Suppressor macrophage (primary cell): Measurements from ENCODE around the gene COL5A3.
"Not testable (repeated sequence)": the region's sequence is repeated elsewhere in the genome, so short reads cannot be mapped to it uniquely, and the experiment has no call there.

Experiments used
- DNase-seq, 4 experiments: peaks; one replicate each; pipeline ENCODE4 v3.0.0-alpha.2; 2020 to 2022

Gene COL5A3

DNA sequence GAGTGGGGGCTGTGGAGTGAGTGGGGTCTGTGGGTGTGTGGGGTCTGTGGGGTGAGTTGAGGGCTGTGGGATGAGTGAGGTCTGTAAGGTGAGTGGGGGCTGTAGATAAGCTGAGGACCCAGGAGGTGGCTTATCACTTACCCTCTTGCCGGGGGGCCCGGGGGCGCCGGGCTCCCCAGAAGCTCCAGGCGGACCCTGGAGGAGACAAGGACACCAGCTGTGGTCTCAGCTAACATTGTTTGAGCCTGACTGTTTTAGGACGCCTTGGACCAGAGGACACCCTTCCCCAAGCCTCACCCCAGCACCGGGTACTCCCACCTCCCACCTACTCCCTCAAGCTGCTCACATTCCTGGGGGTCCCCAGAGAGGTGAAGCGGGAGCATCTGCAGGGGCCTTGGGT is 39.8 kb downstream of the COL5A3 start:
- no peak for DNase-seq

DNA sequence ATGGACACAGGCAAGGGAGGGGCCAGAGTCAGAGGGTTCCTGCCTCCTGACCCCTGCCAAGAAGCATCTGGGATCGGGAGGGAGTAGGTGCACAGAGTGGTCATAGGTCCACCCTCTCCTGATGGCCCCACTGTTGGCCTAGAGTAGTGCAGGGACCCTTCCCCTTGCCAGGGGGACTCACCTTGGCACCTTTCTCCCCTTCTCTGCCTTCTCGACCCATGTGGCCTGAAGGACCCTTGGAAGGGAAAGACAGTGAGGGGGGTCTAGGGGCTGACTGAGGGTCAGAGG is 40.7 kb downstream of the COL5A3 start:
- no peak for DNase-seq

DNA sequence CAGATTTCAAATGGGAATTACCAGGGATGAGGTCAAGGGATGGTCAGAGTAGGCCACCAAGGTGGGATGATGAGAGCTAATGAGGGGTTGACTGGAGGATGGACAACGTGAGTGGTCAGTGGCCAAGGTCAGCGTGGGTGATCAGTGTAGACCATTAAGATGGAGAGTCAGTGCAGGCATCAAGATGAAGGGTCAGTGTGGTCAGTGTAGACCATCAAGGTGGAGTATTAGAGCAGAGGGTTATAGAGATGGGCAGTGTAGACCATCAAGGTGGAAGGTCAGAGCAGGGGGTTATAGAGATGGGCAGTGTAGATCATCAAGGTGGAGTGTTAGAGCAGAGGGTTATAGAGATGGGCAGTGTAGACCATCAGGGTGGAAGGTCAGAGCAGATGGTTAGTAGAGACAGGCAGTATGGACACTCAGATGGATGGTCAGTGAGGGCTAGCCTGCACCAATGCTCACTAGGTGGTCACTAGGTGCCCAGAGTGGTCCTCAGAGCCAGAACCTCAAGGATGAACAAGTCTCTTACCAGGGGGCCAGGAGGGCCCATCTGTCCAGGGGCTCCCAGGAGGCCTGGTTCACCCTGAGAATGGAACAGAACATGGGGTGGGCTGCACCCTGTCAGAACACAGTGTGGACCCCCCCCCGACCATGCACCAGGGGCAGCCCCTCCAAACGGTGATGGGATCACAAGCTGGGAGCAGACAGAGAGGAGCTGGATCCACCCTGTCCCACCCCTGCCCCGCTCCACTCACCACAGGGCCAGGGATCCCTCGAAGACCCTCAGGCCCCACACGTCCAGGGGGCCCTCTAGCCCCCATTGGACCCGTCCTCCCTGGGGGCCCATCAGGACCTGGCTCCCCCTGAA is 41.2 kb downstream of the COL5A3 start:
- DNase-seq = no peak

DNA sequence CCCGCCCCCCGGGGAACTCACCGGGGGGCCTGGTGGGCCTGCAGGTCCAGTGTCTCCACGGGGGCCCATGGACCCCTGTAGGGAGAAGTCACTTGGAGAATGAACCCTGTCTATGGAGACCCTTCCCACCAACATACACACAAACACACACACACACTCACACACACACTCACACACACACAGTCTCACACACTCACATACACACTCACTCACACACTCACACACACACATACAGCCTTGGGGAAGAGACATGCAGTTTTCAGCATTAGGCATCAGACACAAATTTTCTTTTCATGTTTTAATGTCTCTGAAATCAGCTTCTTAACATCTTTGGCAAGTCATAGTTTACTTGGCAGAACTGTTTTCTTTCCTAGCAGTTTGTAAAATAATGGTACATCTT is 43.0 kb downstream of the COL5A3 start:
- DNase-seq = no peak

DNA sequence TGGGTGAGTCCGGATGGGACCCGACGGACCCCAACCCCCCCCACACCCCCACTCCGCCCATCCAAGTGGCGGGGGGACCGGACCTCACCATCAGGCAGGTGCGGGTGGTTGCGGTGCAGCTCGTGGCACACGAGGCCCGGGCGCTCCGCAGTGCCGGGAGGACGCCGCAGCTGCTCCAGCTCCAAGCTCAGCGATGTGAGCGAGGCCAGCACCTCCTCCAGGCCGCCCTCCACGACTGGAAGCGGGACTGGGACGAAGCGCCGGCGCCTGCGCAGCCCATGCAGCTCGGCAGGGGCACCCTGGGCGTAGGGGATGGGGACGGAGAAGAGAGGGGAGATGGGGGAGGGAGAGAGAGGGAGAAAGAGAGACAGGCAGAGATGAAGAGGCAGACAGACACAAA is 43.9 kb downstream of the COL5A3 start:
- DNase-seq = no peak

DNA sequence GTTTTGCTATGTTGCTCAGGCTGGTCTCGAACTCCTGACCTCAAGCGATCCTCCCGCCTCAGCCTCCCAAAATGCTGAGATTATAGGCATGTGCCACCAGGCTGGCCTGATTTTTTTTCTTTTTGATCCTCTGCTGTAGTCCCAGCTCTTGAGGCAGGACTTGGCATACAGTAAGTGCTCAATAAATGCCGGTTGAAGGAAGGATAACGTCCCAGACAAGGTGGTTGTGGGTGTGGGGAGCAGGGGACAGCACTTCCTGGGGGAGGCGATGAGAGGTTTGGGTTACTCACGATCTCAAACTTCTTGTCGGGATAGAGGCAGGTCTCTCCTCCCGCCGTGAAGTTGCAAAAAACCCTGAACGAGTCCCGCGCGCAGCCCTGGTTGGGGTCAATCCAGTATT is 44.3 kb downstream of the COL5A3 start:
- DNase-seq = no peak

DNA sequence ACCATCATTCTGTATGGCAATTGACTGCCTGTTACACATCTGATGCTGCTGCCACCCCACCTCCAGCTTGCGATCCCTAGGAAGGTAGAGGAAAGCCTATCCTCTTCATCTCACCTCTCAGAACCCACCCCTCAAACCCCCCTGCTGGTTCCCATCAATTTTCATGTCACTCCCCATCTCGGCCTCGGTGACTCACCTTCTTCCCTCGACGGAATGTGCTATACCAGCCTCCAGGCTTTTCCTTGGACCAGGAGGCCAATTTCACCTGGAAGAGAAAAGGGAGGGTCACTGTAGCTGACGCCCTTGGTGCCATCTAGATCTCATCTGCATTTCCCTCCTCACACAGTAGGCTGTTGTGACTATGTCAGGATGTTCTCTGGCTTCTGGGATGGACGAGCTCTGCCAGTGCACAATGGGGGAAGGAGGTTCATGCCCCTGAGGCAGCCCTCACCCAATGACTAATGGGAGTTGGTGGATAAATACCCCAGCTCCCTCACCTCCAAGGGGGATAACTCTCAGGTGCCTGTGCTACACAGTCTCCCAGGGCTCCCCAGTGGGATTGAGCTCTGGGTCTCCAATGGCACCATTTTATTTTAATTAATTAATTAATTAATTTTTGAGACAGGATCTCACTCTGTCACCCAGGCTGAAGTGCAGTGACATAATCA is 47.5 kb downstream of the COL5A3 start:
- DNase-seq = no peak

DNA sequence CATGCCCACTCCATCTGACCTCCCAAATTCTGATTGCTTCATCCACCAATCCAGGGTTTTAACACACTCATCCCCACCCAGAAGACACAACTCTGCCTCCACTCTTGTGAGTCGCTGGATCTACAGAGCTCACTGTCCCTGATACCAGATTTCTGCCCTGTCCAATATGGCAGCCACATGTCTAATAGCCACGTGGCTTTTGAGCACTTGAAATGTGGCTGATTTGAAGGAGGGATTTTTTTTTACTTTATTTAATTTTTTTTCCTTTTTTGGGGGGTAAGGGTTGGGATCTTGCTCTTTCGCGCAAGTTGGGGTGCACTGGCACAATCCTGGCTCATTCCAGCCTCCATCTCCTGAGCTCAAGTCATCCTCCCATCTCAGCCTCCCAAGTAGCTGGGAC is 49.2 kb downstream of the COL5A3 start:
- DNase-seq = no peak

DNA sequence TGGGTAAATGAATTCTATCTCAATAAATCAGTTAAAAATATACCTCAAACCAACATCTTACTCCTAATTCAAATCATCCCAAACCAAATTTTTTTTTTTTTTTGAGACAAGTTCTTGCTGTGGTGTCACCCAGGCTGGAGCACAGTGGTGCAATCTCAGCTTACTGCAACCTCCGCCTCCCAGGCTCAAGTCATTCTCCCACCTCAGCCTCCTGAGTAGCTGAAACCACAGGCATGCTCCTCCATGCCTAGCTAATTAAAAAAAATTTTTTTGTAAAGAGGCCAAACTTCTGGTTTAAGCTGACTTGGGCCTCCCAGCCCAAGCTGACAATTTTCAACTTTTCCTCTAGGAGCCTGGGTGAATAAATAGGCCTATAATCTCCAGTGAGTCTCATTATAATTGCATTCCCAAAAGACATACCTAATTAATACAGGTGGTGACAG is 51.9 kb downstream of the COL5A3 start:
- DNase-seq = no peak

DNA sequence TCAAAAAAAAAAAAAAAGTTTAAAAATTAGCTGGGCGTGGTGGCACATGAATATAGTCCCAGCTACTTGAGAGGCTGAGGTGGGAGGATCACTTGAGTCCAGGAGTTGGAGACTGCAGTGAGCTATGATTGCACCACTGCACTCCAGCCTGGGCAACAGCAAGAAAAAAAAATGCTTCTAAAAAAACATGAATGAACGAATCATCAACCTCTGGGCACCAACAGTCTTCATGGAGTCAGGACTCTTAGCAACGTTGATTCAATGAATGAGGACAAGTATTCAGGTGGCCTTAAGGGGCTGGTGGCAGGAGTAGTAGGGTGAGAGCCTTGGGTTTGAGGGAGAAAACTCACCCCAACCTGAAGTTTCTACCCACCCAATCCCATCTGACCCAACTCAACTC is 53.3 kb downstream of the COL5A3 start:
- no peak for DNase-seq

DNA sequence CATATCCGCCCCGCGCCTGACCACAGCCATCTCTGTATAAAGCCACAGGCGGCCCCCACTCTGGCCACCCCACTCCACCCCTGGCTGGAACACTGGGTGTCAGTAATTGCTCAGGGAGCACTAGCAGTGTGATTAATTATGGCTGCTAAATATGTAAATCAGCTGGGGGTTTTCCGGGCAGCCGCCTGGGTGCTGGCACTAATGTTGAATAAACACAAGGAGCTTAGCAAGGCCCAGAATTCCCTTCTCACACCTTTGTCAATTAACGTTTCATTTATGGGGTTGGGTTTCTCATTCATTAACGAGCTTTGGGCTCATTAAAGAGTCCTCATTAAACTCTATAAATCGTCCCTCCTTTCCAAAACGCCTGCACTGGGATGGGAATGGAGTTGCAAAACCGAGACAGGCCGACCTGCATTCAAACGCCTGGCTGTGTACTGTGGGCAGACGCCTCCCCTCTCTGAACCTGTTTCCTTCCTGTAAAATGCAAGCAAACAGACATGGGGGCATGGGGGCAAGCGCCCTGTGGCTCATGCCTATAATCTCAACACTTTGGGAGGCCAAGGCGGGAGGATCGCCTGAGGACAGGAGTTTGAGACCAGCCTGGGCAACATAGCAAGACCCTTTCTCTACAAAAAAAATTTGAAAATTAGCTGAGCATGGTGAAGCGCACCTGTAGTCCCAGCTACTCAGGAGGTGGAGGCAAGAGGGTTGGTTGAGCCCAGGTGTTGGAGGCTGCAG is 56.3 kb downstream of the COL5A3 start:
- DNase-seq = no peak

DNA sequence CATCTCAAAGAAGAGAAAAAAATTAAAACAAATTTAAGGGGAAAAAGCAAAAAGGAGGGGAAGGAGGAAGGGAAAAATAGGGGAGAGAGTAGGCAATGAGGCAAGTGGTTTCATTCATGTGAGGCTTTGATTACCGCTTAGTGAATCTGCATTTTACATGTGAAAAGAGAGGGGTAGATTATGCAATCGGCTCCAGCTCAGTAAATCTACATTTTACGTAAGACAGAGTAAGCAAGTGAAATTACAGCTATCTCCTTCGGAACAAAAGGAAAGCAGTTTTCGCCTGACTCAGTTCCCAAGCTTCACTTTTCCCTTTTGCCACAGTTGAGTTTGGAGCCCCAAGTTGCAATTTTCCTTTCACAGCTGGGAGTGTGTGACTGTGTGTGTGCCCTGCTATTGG is 58.0 kb downstream of the COL5A3 start:
- no peak for DNase-seq

DNA sequence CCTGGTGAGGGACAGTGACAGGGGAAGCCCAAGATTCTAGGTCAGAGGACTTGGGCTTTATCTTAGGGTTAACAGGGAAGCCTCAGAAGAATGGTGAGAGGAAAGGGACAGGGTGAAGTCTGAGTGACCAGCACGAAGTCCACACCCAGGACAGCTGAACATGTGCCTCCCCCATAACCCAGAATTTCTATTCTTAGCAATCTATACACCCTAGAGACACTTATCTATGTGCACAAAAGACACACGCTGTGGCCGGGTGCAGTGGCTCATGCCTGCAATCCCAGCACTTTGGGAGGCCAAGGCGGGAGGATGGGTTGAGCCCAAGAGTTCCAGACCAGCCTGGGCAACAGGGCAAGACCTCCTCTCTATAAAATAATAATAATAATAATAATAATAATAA is 62.9 kb downstream of the COL5A3 start:
- DNase-seq = no peak

DNA sequence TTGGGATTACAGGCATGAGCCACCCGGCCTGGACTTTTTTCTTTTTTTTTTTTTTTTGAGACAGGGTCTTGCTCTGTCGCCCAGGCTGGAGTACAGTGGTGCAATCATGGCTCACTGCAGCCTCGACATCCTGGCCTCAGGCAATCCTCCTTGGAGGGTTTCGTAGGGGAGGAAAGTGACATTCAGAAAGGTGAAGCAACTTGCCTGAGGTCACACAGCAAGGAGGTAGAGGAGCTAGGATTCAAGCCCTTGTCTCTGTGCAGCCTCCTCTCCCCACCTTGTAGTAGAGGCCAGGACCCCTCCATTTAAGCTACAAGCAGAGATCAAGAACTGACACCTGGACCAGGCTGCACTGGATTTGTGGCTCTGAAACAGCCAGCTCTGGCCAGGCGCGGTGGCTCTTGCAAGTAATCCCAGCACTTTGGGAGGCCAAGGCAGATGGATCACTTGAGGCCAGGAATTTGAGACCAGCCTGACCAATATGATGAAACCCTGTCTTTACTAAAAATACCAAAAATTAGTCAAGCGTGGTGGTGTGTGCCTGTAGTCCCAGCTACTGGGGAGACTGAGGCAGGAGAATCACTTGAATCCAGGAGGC is 63.7 kb downstream of the COL5A3 start:
- not testable (repeated sequence) for DNase-seq

DNA sequence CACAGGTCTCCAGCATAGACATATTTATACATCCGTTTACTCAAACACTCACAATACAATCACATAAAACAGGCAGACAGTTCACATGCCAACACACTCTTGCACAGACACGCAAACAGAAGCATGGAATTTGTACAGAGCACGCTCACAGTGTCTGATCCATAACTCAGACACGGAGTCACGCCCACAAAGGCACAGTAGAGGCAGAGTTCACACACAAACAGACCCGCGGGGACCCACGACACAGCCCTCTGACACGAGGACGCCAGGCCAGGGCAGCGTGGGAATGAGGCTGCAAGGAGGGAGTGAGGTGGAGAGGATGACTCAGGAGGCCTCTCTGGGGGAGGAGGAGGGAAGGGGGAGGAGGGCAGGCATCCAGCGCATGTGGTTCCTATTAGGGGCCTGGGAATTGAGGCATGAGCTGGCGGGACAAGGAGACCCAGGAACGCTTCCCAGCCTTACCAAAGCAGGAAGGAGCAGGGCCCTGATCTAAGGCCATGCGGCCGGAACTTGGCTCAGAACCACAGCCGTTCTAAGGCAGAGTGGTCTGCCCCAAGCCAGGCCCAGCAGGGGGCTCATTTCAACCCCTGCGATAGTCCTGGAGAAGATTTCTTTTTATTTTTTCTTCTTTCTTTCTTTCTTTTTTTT is 64.9 kb downstream of the COL5A3 start:
- peak; percentile 8 to 45 (median 24) for DNase-seq

DNA sequence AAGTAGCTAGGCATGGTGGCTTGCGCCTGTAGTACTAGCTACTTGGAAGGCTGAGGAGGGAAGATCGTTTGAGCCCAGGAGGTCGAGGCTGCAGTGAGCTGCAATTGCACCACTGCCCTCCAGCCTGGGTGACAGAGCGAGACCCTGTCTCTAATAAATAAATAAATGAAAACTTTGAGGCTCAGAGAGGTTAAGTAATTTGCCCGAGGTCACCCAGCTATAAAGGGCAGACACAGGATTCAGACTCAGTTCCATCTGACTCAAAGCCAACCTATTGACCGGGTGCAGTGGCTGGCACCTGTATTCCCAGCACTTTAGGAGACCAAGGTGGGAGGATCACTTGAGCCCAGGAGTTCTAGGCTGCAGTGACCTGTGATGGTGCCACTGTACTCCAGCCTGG is 66.6 kb downstream of the COL5A3 start:
- no peak for DNase-seq

DNA sequence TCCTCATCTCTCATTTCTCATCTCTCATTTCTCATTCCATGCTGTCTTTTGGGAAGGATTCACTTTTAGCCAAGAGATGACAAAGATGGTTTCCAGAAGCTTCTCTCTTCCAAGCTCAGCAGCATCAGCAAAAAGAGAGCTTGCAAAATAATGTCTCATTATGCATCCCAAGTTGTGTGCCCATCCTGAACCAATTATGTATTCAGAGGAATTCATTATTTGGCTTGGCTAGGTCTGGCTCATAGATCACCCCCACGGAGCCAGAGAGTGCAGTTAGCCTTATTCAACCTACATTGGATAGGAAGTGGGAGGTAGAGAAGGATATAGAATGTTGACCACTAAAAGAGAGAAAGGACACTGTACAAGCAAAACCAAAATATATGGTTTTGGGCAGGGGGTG is 68.6 kb downstream of the COL5A3 start:
- no peak for DNase-seq

DNA sequence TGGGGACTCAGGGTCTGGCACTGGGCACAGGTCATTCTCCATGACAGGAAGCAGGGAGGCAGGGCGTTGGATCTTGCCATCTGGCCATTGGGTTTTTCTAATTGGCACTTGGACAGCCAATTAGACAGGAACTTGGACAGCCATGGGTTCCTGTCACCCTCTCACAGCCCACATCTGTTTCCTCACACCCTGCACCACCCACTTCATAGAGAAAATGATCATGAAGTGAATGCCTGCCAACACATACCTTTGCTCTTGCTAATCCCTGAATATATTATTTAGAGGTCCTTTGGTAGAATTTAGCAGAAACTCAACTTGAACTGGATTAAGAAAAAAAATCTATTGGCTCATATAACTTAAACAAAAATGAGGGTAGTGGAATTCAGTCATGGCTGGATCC is 69.1 kb downstream of the COL5A3 start:
- DNase-seq = no peak

DNA sequence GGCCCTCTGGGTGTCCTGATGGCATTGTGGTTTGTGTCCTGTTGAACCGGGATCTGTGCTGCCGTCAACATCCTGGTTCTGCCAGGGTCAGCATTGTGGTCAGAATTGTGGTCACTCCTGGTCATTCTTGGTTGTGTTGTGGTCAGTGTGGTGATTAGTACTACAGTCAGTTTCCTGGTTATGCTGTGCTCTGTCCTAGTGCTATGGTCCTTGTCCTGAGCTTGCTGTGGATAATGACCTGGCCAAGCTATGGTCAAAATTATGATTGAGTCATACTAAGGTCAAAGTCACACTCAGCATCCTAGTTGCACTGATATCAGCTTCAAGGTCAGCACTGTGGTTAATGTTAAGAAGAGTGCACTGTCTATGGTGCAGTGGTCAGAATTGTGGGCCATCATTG is 69.5 kb downstream of the COL5A3 start:
- no peak for DNase-seq

DNA sequence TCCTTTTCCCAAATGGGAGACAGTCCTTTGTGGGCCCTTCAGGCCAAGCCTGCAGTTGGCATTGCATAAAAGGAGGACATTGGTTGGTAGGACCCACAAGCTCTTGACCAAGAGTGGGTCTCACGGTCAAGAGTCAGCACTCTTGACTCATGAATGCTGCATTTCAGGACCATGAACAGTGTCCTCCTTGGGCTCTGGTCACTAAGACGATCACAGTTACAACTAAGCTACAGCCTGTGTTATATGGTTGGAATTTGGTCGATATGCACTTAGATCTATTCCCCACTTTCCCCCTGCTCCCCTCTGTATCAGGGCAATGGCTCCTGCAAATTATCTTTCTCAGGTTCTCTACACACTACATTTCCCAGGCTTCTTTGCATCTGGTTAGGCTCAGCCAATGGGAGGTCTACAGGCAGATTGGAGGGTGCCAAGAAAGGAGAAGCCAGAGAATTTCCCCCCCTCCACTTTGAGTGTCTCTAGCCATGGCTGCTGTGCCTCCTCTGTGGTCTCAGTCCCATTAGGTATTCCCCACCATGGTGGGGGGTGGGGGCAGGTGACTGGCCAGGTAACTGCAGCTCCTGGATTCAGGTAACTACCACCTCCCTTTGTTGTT is 70.9 kb downstream of the COL5A3 start:
- no peak for DNase-seq

DNA sequence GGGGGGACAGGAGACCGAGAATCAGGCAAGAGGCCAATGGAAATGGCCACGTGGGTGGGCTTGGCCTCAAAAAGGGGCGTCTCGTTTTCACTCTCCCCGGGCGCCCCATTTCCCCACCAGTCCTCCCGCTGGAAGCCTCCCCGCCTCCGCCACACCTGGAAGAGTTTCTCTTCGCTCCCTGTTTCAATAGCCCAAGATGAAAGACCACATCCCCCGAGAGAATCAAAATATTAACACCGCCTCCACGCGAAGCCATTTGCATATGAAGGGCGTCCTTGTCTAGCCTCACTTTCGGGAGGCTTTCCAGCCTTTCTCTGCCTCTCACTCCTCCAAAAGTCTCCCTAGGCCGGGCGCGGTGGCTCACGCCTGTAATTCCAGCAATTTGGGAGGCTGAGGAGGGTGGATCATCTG is 73.3 kb downstream of the COL5A3 start:
- no peak for DNase-seq

DNA sequence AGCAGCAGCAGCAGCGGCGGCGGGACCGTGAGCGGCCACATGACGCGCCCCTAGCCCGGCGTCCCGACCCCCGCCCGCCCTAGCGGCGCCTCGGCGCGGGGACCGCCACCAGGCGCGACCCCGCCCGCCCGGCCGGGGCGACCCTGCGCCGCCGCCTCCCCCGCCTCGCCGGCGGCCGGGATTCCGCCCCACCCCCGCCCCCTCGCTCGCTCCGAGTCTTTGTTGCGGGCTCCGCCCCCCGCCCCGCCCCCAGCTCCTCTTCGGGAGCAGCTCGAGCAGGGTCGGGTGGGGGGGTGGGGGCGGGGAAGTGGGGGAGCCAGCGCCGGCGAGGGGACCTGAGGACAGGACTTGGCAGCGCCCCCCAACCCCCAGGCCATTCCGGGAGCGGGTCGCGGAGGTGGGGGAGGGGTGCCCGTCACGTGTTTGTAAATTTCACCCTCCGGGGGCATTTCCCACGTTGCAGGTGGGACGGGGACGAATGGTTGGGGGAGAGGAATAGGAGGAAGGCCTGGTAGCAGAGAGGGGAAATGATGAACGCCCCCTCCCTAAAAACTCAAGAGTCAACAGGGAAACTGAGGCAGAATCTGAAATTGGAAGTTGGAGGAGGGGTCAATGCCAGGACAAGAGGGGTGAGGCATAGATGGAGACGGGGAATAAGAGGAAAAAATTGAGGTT is 73.8 kb downstream of the COL5A3 start, which contains the start of gene OLFM2:
Gene OLFM2 (minus strand): TSS at position 190 of the 675 bp plus-strand sequence. CDS start 149 bp downstream, at position 41.
- DNase-seq = no peak
